ENCODE data around the gene ABHD6.
"Not testable (repeated sequence)": the region's sequence is repeated elsewhere in the genome, so short reads cannot be mapped to it uniquely, and the experiment has no call there.

Gene ABHD6

GRCh38 chr3:58323529-58324390, 86.2 kb downstream of the ABHD6 start:
- no peak for DNase-seq (ENCODE audit: low spot score)

GRCh38 chr3:58324391-58325390, 87.1 kb downstream of the ABHD6 start:
- DNase-seq (ENCODE audit: low spot score) = no peak

GRCh38 chr3:58325525-58325992, 88.0 kb downstream of the ABHD6 start:
- DNase-seq (ENCODE audit: low spot score) = no peak

- DNase-seq (ENCODE audit: low spot score) = no peak
Measured at GRCh38 chr3:58326267-58326900, 88.8 kb downstream of the ABHD6 start.

GRCh38 chr3:58329150-58329921, 91.7 kb downstream of the ABHD6 start:
- DNase-seq (ENCODE audit: low spot score) = no peak

GRCh38 chr3:58329922-58330413, 92.4 kb downstream of the ABHD6 start:
- DNase-seq (ENCODE audit: low spot score) = no peak

- no peak for DNase-seq (ENCODE audit: low spot score)
Measured at GRCh38 chr3:58331593-58332152, 94.1 kb downstream of the ABHD6 start.

- peak; percentile 68 for DNase-seq (ENCODE audit: low spot score)
Measured at GRCh38 chr3:58332575-58333188, 95.1 kb downstream of the ABHD6 start, which contains the start of gene PXK. PXK (plus strand) TSS chr3:58332892; CDS start chr3:58332989, 97 bp downstream.

- DNase-seq (ENCODE audit: low spot score) = peak; percentile 61
Measured at GRCh38 chr3:58333206-58334012, 95.8 kb downstream of the ABHD6 start.

GRCh38 chr3:58334013-58334321, 96.4 kb downstream of the ABHD6 start:
- peak; percentile 48 for DNase-seq (ENCODE audit: low spot score)

GRCh38 chr3:58334506-58334884, 96.9 kb downstream of the ABHD6 start:
- no peak for DNase-seq (ENCODE audit: low spot score)

GRCh38 chr3:58335652-58335947, 98.0 kb downstream of the ABHD6 start:
- peak; percentile 49 for DNase-seq (ENCODE audit: low spot score)

- peak; percentile 69 for DNase-seq (ENCODE audit: low spot score)
Measured at GRCh38 chr3:58336135-58336882, 98.7 kb downstream of the ABHD6 start.

GRCh38 chr3:58337190-58337589, 99.6 kb downstream of the ABHD6 start:
- DNase-seq (ENCODE audit: low spot score) = no peak

GRCh38 chr3:58339146-58339545, 101.6 kb downstream of the ABHD6 start:
- not testable (repeated sequence) for DNase-seq (ENCODE audit: low spot score)

- no peak for DNase-seq (ENCODE audit: low spot score)
Measured at GRCh38 chr3:58340594-58341244, 103.1 kb downstream of the ABHD6 start.

- no peak for DNase-seq (ENCODE audit: low spot score)
Measured at GRCh38 chr3:58341376-58341775, 103.8 kb downstream of the ABHD6 start.

- DNase-seq (ENCODE audit: low spot score) = no peak
Measured at GRCh38 chr3:58342676-58343075, 105.1 kb downstream of the ABHD6 start.

Measured in SW480 (cell line).